ENCODE measurements around the gene SLCO3A1. TPM values are rescaled to one million over a fixed set of nuclear protein-coding genes. Genes with fewer than 3 reads are reported as not detected.
A peak's percentile ranks its signal among the peaks of the same experiment; 100 is the strongest.
"Not testable (repeated sequence)": the region's sequence is repeated elsewhere in the genome, so short reads cannot be mapped to it uniquely, and the experiment has no call there.

The SLCO3A1 gene
- total RNA-seq, 1 donor from 2014 or later = 42.5 TPM

GRCh38 chr15:92197746-92198145 is 344.2 kb downstream of the SLCO3A1 start:
- intact Hi-C loops (cut with DNase I) = no loop called here
- Histone ChIP-seq H3K9me3 (no peaks in the 10 kb centered on the region), H3K27me3 (ENCODE audit: low read depth) (no peaks in the 10 kb centered on the region), H3K4me3 (no peak overlapping the region), H3K36me3 (no peaks in the 10 kb centered on the region), H3K27ac (no peak overlapping the region), H3K4me1 (no peaks in the 10 kb centered on the region)
- TF ChIP-seq, protein P1, sequence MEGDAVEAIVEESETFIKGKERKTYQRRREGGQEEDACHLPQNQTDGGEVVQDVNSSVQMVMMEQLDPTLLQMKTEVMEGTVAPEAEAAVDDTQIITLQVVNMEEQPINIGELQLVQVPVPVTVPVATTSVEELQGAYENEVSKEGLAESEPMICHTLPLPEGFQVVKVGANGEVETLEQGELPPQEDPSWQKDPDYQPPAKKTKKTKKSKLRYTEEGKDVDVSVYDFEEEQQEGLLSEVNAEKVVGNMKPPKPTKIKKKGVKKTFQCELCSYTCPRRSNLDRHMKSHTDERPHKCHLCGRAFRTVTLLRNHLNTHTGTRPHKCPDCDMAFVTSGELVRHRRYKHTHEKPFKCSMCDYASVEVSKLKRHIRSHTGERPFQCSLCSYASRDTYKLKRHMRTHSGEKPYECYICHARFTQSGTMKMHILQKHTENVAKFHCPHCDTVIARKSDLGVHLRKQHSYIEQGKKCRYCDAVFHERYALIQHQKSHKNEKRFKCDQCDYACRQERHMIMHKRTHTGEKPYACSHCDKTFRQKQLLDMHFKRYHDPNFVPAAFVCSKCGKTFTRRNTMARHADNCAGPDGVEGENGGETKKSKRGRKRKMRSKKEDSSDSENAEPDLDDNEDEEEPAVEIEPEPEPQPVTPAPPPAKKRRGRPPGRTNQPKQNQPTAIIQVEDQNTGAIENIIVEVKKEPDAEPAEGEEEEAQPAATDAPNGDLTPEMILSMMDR (IDR thresholded peaks at IDR 0.05) = no peak
- DNase-seq (no peak), ATAC-seq (no peak)

DNA sequence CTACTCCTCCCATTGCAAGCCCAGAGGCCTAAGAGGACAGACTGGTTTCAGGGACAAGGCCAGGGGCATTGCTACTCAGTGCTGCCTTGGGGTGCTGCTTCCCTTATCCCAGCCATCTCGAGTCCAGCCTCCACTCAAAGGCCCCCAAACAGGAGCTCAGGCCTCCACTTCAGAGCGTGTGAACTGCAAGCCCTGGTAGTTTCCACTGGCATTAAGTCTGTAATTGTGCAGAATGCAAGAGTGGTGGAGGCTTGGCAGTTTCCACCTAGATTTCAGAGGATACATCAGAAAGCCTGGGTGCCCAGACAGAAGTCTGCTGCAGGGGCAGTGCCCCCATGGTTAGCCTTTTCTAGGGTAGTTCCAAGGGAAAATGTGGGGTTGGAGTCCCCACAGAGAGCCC is 347.4 kb downstream of the SLCO3A1 start:
- intact Hi-C loops (cut with DNase I) = no loop called here
- Histone ChIP-seq H3K27me3 (ENCODE audit: low read depth) (no peaks in the 10 kb centered on the region), H3K9me3 (no peaks in the 10 kb centered on the region), H3K4me3 (no peak overlapping the region), H3K4me1 (no peaks in the 10 kb centered on the region), H3K36me3 (no peaks in the 10 kb centered on the region), H3K27ac (no peak overlapping the region)
- no peak for DNase-seq
- ATAC-seq = no peak
- TF ChIP-seq, protein P1 (IDR thresholded peaks at IDR 0.05) = no peak

- H3K27me3 ChIP-seq (ENCODE audit: low read depth) = no peaks in the 10 kb centered on the region
- H3K4me3 ChIP-seq = no peak overlapping the region
- H3K36me3 ChIP-seq = no peaks in the 10 kb centered on the region
- peak in 1 of 2 donors; percentile 25 for ATAC-seq
- TF ChIP-seq, protein P1 (IDR thresholded peaks at IDR 0.05) = no peak
- intact Hi-C loops (cut with DNase I) = no loop called here
- no peak for DNase-seq
- no peak overlapping the region for H3K27ac ChIP-seq
- H3K4me1 ChIP-seq = no peaks in the 10 kb centered on the region
- H3K9me3 ChIP-seq = no peaks in the 10 kb centered on the region
These were observed 351.8 kb downstream of the SLCO3A1 start for GRCh38 chr15:92205255-92205739.

DNA sequence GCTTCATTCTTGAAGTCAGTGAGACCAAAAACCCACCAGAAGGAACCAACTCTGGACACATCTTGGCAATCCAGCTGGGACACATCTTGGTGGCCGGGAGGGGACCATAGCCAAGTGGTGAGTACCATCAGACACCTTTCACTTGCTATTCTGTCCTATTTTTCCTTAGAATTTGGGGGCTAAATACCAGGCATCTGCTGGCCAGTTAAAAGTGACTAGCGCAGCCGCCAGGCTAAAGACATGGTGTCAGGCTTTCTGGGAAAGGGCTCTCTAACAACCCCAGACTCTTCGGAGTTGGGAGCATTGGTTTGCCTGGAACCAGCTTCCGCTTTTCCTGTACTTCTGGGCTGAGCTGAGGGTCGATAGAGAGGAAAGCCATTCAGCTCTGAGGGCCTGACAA is 354.1 kb downstream of the SLCO3A1 start:
- H3K4me3 ChIP-seq; H3K27me3 ChIP-seq (ENCODE audit: low read depth); ATAC-seq; H3K4me1 ChIP-seq; H3K9me3 ChIP-seq; DNase-seq; H3K27ac ChIP-seq; intact Hi-C loops (cut with DNase I); H3K36me3 ChIP-seq: not testable (repeated sequence)
